ENCODE data around the gene STXBP6.

STXBP6 gene

DNA sequence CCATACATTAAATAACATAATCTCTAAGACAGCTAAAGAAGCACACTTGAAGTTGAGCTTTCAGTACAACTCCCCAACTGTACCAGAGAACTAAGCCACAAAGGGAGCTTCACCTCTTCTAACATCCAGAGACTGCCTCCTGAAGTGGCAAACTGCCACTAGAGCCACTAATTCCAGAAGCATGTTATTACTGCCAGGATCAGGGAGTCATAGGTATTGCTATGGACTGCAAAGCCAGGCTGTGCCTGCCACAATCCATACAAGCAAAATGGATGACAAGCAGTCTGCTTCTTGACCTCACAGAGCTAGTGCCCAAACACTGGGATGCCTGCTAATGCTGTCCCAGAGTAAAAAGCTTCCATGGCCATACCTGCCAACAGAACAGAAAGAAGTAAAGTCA is 160.1 kb downstream of the STXBP6 start:
- TF ChIP-seq, protein P1, sequence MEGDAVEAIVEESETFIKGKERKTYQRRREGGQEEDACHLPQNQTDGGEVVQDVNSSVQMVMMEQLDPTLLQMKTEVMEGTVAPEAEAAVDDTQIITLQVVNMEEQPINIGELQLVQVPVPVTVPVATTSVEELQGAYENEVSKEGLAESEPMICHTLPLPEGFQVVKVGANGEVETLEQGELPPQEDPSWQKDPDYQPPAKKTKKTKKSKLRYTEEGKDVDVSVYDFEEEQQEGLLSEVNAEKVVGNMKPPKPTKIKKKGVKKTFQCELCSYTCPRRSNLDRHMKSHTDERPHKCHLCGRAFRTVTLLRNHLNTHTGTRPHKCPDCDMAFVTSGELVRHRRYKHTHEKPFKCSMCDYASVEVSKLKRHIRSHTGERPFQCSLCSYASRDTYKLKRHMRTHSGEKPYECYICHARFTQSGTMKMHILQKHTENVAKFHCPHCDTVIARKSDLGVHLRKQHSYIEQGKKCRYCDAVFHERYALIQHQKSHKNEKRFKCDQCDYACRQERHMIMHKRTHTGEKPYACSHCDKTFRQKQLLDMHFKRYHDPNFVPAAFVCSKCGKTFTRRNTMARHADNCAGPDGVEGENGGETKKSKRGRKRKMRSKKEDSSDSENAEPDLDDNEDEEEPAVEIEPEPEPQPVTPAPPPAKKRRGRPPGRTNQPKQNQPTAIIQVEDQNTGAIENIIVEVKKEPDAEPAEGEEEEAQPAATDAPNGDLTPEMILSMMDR (IDR thresholded peaks at IDR 0.05; ENCODE audit: low read depth, low read length) = no peak
- no peak for TF ChIP-seq POLR2A (IDR thresholded peaks at IDR 0.05; ENCODE audit: extremely low read depth, insufficient read length)
- TF ChIP-seq, protein P2, sequence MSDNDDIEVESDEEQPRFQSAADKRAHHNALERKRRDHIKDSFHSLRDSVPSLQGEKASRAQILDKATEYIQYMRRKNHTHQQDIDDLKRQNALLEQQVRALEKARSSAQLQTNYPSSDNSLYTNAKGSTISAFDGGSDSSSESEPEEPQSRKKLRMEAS (IDR thresholded peaks at IDR 0.05; ENCODE audit: low read depth, low read length) = no peak
- no peak for TF ChIP-seq MYC (IDR thresholded peaks at IDR 0.05; ENCODE audit: low read depth, low read length)
- DNase-seq (ENCODE audit: low read depth) = no peak
- no peak overlapping the region for H3K4me3 ChIP-seq (ENCODE audit: low read depth, low read length)

GRCh38 chr14:24888532-24888931 is 161.4 kb downstream of the STXBP6 start:
- H3K4me3 ChIP-seq (ENCODE audit: low read depth, low read length) = no peak overlapping the region
- TF ChIP-seq, protein P1 (IDR thresholded peaks at IDR 0.05; ENCODE audit: low read depth, low read length) = no peak
- TF ChIP-seq POLR2A (IDR thresholded peaks at IDR 0.05; ENCODE audit: extremely low read depth, insufficient read length) (no peak), MYC (IDR thresholded peaks at IDR 0.05; ENCODE audit: low read depth, low read length) (no peak)
- TF ChIP-seq, protein P2 (IDR thresholded peaks at IDR 0.05; ENCODE audit: low read depth, low read length) = no peak
- DNase-seq (ENCODE audit: low read depth) = no peak

- TF ChIP-seq, protein P1 (IDR thresholded peaks at IDR 0.05; ENCODE audit: low read depth, low read length) = no peak
- TF ChIP-seq POLR2A (IDR thresholded peaks at IDR 0.05; ENCODE audit: extremely low read depth, insufficient read length) (no peak), MYC (IDR thresholded peaks at IDR 0.05; ENCODE audit: low read depth, low read length) (no peak)
- TF ChIP-seq, protein P2 (IDR thresholded peaks at IDR 0.05; ENCODE audit: low read depth, low read length) = no peak
- DNase-seq (ENCODE audit: low read depth) = no peak
- H3K4me3 ChIP-seq (ENCODE audit: low read depth, low read length) = no peak overlapping the region
These were observed 162.2 kb downstream of the STXBP6 start for GRCh38 chr14:24887623-24888304.

- no peak overlapping the region for H3K4me3 ChIP-seq (ENCODE audit: low read depth, low read length)
- TF ChIP-seq, protein P1 (IDR thresholded peaks at IDR 0.05; ENCODE audit: low read depth, low read length) = no peak
- no peak for DNase-seq (ENCODE audit: low read depth)
These were observed 164.5 kb downstream of the STXBP6 start for GRCh38 chr14:24885410-24885913.

- TF ChIP-seq, protein P2 (IDR thresholded peaks at IDR 0.05; ENCODE audit: low read depth, low read length) = no peak
- TF ChIP-seq POLR2A (IDR thresholded peaks at IDR 0.05; ENCODE audit: extremely low read depth, insufficient read length) (no peak), MYC (IDR thresholded peaks at IDR 0.05; ENCODE audit: low read depth, low read length) (no peak)
- H3K4me3 ChIP-seq (ENCODE audit: low read depth, low read length) = no peak overlapping the region
- DNase-seq (ENCODE audit: low read depth) = no peak
These were observed 166.4 kb downstream of the STXBP6 start for GRCh38 chr14:24883576-24883975.

GRCh38 chr14:24881116-24881893 is 168.6 kb downstream of the STXBP6 start:
- TF ChIP-seq MYC (IDR thresholded peaks at IDR 0.05; ENCODE audit: low read depth, low read length) (no peak), POLR2A (IDR thresholded peaks at IDR 0.05; ENCODE audit: extremely low read depth, insufficient read length) (no peak)
- TF ChIP-seq, protein P1 (IDR thresholded peaks at IDR 0.05; ENCODE audit: low read depth, low read length) = no peak
- TF ChIP-seq, protein P2 (IDR thresholded peaks at IDR 0.05; ENCODE audit: low read depth, low read length) = no peak
- H3K4me3 ChIP-seq (ENCODE audit: low read depth, low read length) = no peak overlapping the region
- DNase-seq (ENCODE audit: low read depth) = no peak

All from NB4 (cell line).